ENCODE measurements around the gene SLC25A52. TPM values are rescaled to one million over a fixed set of nuclear protein-coding genes. Genes with fewer than 3 reads are reported as not detected.

The SLC25A52 gene
- total RNA-seq, 1 experiment from 2014 or later = not detected

- H3K23me2 ChIP-seq (ENCODE audit: insufficient read length, low read depth, low read length, poor library complexity, severe bottlenecking) = no peaks in the 10 kb centered on the region
- H2BK120ac ChIP-seq (ENCODE audit: low read depth, low read length, poor library complexity, severe bottlenecking) = no peak overlapping the region
- peaks cover 0 to 4% of the 10 kb centered on the region in 2 experiments; a peak in 1 of 4 replicates for H3K4me1 Mint-ChIP-seq
- H3K14ac ChIP-seq (ENCODE audit: insufficient read depth, low read length) = no peak overlapping the region
- no peak overlapping the region for H3K56ac ChIP-seq (ENCODE audit: insufficient read length, low read depth, low read length)
- H2AFZ ChIP-seq (ENCODE audit: low read length) = no peak overlapping the region
- no peak overlapping the region for H3T11ph ChIP-seq (ENCODE audit: low read length)
- H2BK15ac ChIP-seq (ENCODE audit: low read depth, low read length) = no peak overlapping the region
- no peak overlapping the region for H4K8ac ChIP-seq (replicated peaks; ENCODE audit: insufficient read length, low read depth, low read length)
- no peak overlapping the region for H3K9ac ChIP-seq (ENCODE audit: extremely low read depth, insufficient read length, low read length)
- no peak overlapping the region for H2BK20ac ChIP-seq (ENCODE audit: low read depth, low read length, poor library complexity, severe bottlenecking)
- H4K5ac ChIP-seq (ENCODE audit: insufficient read length, low read depth, low read length) = no peak overlapping the region
- no peak overlapping the region for H2BK5ac ChIP-seq (ENCODE audit: insufficient read length, low read length)
- no peak overlapping the region for H3K27ac ChIP-seq (ENCODE audit: insufficient read length, low read depth, low read length)
- no peak overlapping the region for H2BK12ac ChIP-seq (ENCODE audit: insufficient read length, low read depth, low read length)
- H3K4me1 ChIP-seq (ENCODE audit: insufficient read depth, low read length) = no peaks in the 10 kb centered on the region; the same call in 1 of the 2 replicates
- no peaks in the 10 kb centered on the region for H4K20me1 ChIP-seq (ENCODE audit: control insufficient read depth, insufficient read depth, insufficient read length)
- no CpG with 5 or more reads among the region's 3 CpGs for WGBS (ENCODE audit: extremely low coverage, insufficient read length, low lambda C conversion rate)
- no peaks in the 10 kb centered on the region for H3K27me3 Mint-ChIP-seq (ENCODE audit: low read depth)
- H3K36me3 Mint-ChIP-seq (ENCODE audit: insufficient read depth in 1 of 3, low read depth in 3 of 3) = peaks cover 9 to 14% (median 13%) of the 10 kb centered on the region in 3 experiments
- no peak overlapping the region for H3K4ac ChIP-seq (ENCODE audit: low read depth, low read length)
- H3K9me3 ChIP-seq (ENCODE audit: control insufficient read depth, low read depth, low read length) = no peaks in the 10 kb centered on the region
- no peak overlapping the region for H4K91ac ChIP-seq (ENCODE audit: insufficient read length, low read depth, low read length)
- H2AK5ac ChIP-seq (ENCODE audit: insufficient read length, low read length) = no peak overlapping the region
- no peaks in the 10 kb centered on the region for H3K79me1 ChIP-seq (ENCODE audit: insufficient read depth, low read depth, low read length, poor library complexity, severe bottlenecking)
- H3K9me3 Mint-ChIP-seq = peaks cover 14 to 18% of the 10 kb centered on the region in 2 experiments
- H3K4me3 Mint-ChIP-seq = no peak overlapping the region
- no peak overlapping the region for H3K27ac Mint-ChIP-seq
- no peaks in the 10 kb centered on the region for H3K79me2 ChIP-seq (ENCODE audit: insufficient read depth, low read length)
- DNase-seq = no peak
- no peak overlapping the region for H3K4me2 ChIP-seq (ENCODE audit: insufficient read depth, insufficient read length, low read length)
- no peak overlapping the region for H3K18ac ChIP-seq (ENCODE audit: insufficient read length, low read depth, low read length)
- no peaks in the 10 kb centered on the region for H3K27me3 ChIP-seq (ENCODE audit: insufficient read depth, low read length)
- no peak for TF ChIP-seq CTCF (conservative IDR thresholded peaks at IDR 0.05)
- H3K23ac ChIP-seq (ENCODE audit: insufficient read length, low read depth, low read length) = no peak overlapping the region
Measured at GRCh38 chr18:31783059-31783458, 22.4 kb upstream of the SLC25A52 start.
